Measurements from ENCODE around the gene PAGE2B. TPM values are rescaled to one million over a fixed set of nuclear protein-coding genes. Genes with fewer than 3 reads are reported as not detected.

The PAGE2B gene
- total and polyA plus RNA-seq, 4 experiments from 2014 or later: 1.0 TPM; not detected in 3

GRCh38 chrX:55072286-55072685, 2.5 kb upstream of the PAGE2B start:
- Histone ChIP-seq H3K27ac (ENCODE audit: low read depth, low read length) (no peak overlapping the region), H3K4me1 (ENCODE audit: insufficient read depth, low read length) (no peaks in the 10 kb centered on the region), H3K36me3 (ENCODE audit: insufficient read depth, low read length) (no peaks in the 10 kb centered on the region), H3K9me3 (ENCODE audit: control insufficient read depth in 1 of 2, low read length in 2 of 2) (no peaks in the 10 kb centered on the region), H3K4me3 (ENCODE audit: low read length in 2 of 2) (no peak overlapping the region), H3K27me3 (ENCODE audit: insufficient read depth, low read length) (no peaks in the 10 kb centered on the region)
- Mint-ChIP-seq H3K36me3 (no peaks in the 10 kb centered on the region), H3K27me3 (peaks cover 1 to 6% of the 10 kb centered on the region in 2 donors), H3K4me1 (no peaks in the 10 kb centered on the region), H3K27ac (no peak overlapping the region), H3K4me3 (peak overlapping the region in 1 of 8 donors; percentile 41), H3K9me3 (peaks cover 0 to 3% (median 0%) of the 10 kb centered on the region in 8 donors)
- CTCF ChIA-PET (ENCODE audit: partially characterized antibody): no interaction called here
- intact Hi-C loops (cut with micrococcal nuclease): no loop called here
- POLR2A ChIA-PET (ENCODE audit: partially characterized antibody): no interaction called here
- DNase-seq: no peak

GRCh38 chrX:55088795-55089489, 14.1 kb downstream of the PAGE2B start, which contains the start of gene PAGE2:
Gene PAGE2, plus strand, starts transcription at chrX:55089018. Its CDS starts 1,003 bp downstream, at chrX:55090021.
- Histone ChIP-seq H3K4me1 (ENCODE audit: insufficient read depth, low read length) (no peaks in the 10 kb centered on the region), H3K36me3 (ENCODE audit: insufficient read depth, low read length) (no peaks in the 10 kb centered on the region), H3K4me3 (ENCODE audit: low read length in 2 of 2) (no peak within 1 kb of the TSS), H3K27me3 (ENCODE audit: insufficient read depth, low read length) (no peaks in the 10 kb centered on the region), H3K9me3 (ENCODE audit: control insufficient read depth in 1 of 2, low read length in 2 of 2) (no peaks in the 10 kb centered on the region), H3K27ac (ENCODE audit: low read depth, low read length) (no peak within 1 kb of the TSS)
- no peak within 1 kb of the TSS for H3K4me3 Mint-ChIP-seq
- ChIA-PET CTCF (ENCODE audit: partially characterized antibody) (no interaction called here), POLR2A (ENCODE audit: partially characterized antibody) (no interaction called here)
- no peaks in the 10 kb centered on the region for H3K36me3 Mint-ChIP-seq
- H3K9me3 Mint-ChIP-seq: peaks cover 0 to 7% (median under 1%) of the 10 kb centered on the region in 8 donors
- H3K27me3 Mint-ChIP-seq: no peaks in the 10 kb centered on the region
- intact Hi-C loops (cut with micrococcal nuclease): no loop called here
- DNase-seq: no peak
- H3K27ac Mint-ChIP-seq: peak within 1 kb of the TSS in 1 of 7 donors; percentile 13
- no peaks in the 10 kb centered on the region for H3K4me1 Mint-ChIP-seq

- no peak for DNase-seq
- intact Hi-C loops (cut with micrococcal nuclease): no loop called here
- Mint-ChIP-seq H3K4me3 (no peak overlapping the region), H3K27ac (no peak overlapping the region), H3K27me3 (no peaks in the 10 kb centered on the region), H3K36me3 (no peaks in the 10 kb centered on the region), H3K4me1 (peaks cover 0 to 3% (median under 1%) of the 10 kb centered on the region in 4 donors), H3K9me3 (no peaks in the 10 kb centered on the region)
- Histone ChIP-seq H3K27ac (ENCODE audit: low read depth, low read length) (no peak overlapping the region), H3K4me1 (ENCODE audit: insufficient read depth, low read length) (no peaks in the 10 kb centered on the region), H3K27me3 (ENCODE audit: insufficient read depth, low read length) (no peaks in the 10 kb centered on the region), H3K9me3 (ENCODE audit: control insufficient read depth in 1 of 2, low read length in 2 of 2) (no peaks in the 10 kb centered on the region), H3K36me3 (ENCODE audit: insufficient read depth, low read length) (no peaks in the 10 kb centered on the region), H3K4me3 (ENCODE audit: low read length in 2 of 2) (no peak overlapping the region)
- ChIA-PET POLR2A (ENCODE audit: partially characterized antibody) (no interaction called here), CTCF (ENCODE audit: partially characterized antibody) (no interaction called here)
These were observed 23.9 kb downstream of the PAGE2B start for GRCh38 chrX:55098691-55099090.

GRCh38 chrX:55099162-55099561, 24.3 kb downstream of the PAGE2B start:
- POLR2A ChIA-PET (ENCODE audit: partially characterized antibody): no interaction called here
- CTCF ChIA-PET (ENCODE audit: partially characterized antibody): no interaction called here
- H3K4me1 Mint-ChIP-seq: peaks cover 0 to 3% (median under 1%) of the 10 kb centered on the region in 4 donors

GRCh38 chrX:55102754-55103153, 27.9 kb downstream of the PAGE2B start:
- no peaks in the 10 kb centered on the region for H3K36me3 Mint-ChIP-seq
- H3K4me3 Mint-ChIP-seq: no peak overlapping the region
- no peaks in the 10 kb centered on the region for H3K36me3 ChIP-seq (ENCODE audit: insufficient read depth, low read length)
- no peaks in the 10 kb centered on the region for H3K27me3 Mint-ChIP-seq
- H3K4me3 ChIP-seq (ENCODE audit: low read length in 2 of 2): no peak overlapping the region
- ChIA-PET CTCF (ENCODE audit: partially characterized antibody) (no interaction called here), POLR2A (ENCODE audit: partially characterized antibody) (no interaction called here)
- H3K9me3 Mint-ChIP-seq: peaks cover 0 to 4% (median 0%) of the 10 kb centered on the region in 8 donors
- no peak for DNase-seq
- peaks cover 0 to 9% (median 3%) of the 10 kb centered on the region in 4 donors for H3K4me1 Mint-ChIP-seq
- H3K27ac Mint-ChIP-seq: no peak overlapping the region
- H3K9me3 ChIP-seq (ENCODE audit: control insufficient read depth in 1 of 2, low read length in 2 of 2): no peaks in the 10 kb centered on the region
- no peaks in the 10 kb centered on the region for H3K4me1 ChIP-seq (ENCODE audit: insufficient read depth, low read length)
- H3K27me3 ChIP-seq (ENCODE audit: insufficient read depth, low read length): no peaks in the 10 kb centered on the region
- intact Hi-C loops (cut with micrococcal nuclease): no loop called here
- no peak overlapping the region for H3K27ac ChIP-seq (ENCODE audit: low read depth, low read length)

More at GRCh38 chrX:55099162-55099561, 24.3 kb downstream of the PAGE2B start:
- no peak for DNase-seq
- no peak overlapping the region for H3K27ac ChIP-seq (ENCODE audit: low read depth, low read length)
- H3K36me3 ChIP-seq (ENCODE audit: insufficient read depth, low read length): no peaks in the 10 kb centered on the region
- H3K9me3 ChIP-seq (ENCODE audit: control insufficient read depth in 1 of 2, low read length in 2 of 2): no peaks in the 10 kb centered on the region
- Mint-ChIP-seq H3K9me3 (no peaks in the 10 kb centered on the region), H3K27ac (no peak overlapping the region), H3K4me3 (no peak overlapping the region), H3K36me3 (no peaks in the 10 kb centered on the region), H3K27me3 (no peaks in the 10 kb centered on the region)
- no peaks in the 10 kb centered on the region for H3K27me3 ChIP-seq (ENCODE audit: insufficient read depth, low read length)
- H3K4me3 ChIP-seq (ENCODE audit: low read length in 2 of 2): no peak overlapping the region
- intact Hi-C loops (cut with micrococcal nuclease): no loop called here
- no peaks in the 10 kb centered on the region for H3K4me1 ChIP-seq (ENCODE audit: insufficient read depth, low read length)

GRCh38 chrX:55107262-55107661, 32.4 kb downstream of the PAGE2B start:
- H3K9me3 ChIP-seq (ENCODE audit: control insufficient read depth in 1 of 2, low read length in 2 of 2): no peaks in the 10 kb centered on the region
- Mint-ChIP-seq H3K27ac (no peak overlapping the region), H3K27me3 (no peaks in the 10 kb centered on the region), H3K4me1 (peaks cover 0 to 11% (median 5%) of the 10 kb centered on the region in 4 donors), H3K9me3 (peaks cover 0 to 4% (median 0%) of the 10 kb centered on the region in 8 donors), H3K36me3 (no peaks in the 10 kb centered on the region), H3K4me3 (no peak overlapping the region)
- no peak overlapping the region for H3K4me3 ChIP-seq (ENCODE audit: low read length in 2 of 2)
- H3K27me3 ChIP-seq (ENCODE audit: insufficient read depth, low read length): no peaks in the 10 kb centered on the region
- intact Hi-C loops (cut with micrococcal nuclease): no loop called here
- no peak for DNase-seq
- H3K4me1 ChIP-seq (ENCODE audit: insufficient read depth, low read length): no peaks in the 10 kb centered on the region
- CTCF ChIA-PET (ENCODE audit: partially characterized antibody): no interaction called here
- POLR2A ChIA-PET (ENCODE audit: partially characterized antibody): no interaction called here
- no peak overlapping the region for H3K27ac ChIP-seq (ENCODE audit: low read depth, low read length)
- no peaks in the 10 kb centered on the region for H3K36me3 ChIP-seq (ENCODE audit: insufficient read depth, low read length)

- ChIA-PET POLR2A (ENCODE audit: partially characterized antibody) (no interaction called here), CTCF (ENCODE audit: partially characterized antibody) (no interaction called here)
- H3K27me3 ChIP-seq (ENCODE audit: insufficient read depth, low read length): no peaks in the 10 kb centered on the region
- no peaks in the 10 kb centered on the region for H3K36me3 Mint-ChIP-seq
- peaks cover 0 to 9% (median 5%) of the 10 kb centered on the region in 4 donors for H3K4me1 Mint-ChIP-seq
- intact Hi-C loops (cut with micrococcal nuclease): no loop called here
- H3K36me3 ChIP-seq (ENCODE audit: insufficient read depth, low read length): no peaks in the 10 kb centered on the region
- peak overlapping the region in 1 of 7 donors; percentile 61 for H3K27ac Mint-ChIP-seq
- H3K27ac ChIP-seq (ENCODE audit: low read depth, low read length): no peak overlapping the region
- no peak overlapping the region for H3K4me3 ChIP-seq (ENCODE audit: low read length in 2 of 2)
- no peaks in the 10 kb centered on the region for H3K9me3 ChIP-seq (ENCODE audit: control insufficient read depth in 1 of 2, low read length in 2 of 2)
- no peaks in the 10 kb centered on the region for H3K4me1 ChIP-seq (ENCODE audit: insufficient read depth, low read length)
- no peak for DNase-seq
- peaks cover 0 to 4% (median 0%) of the 10 kb centered on the region in 8 donors for H3K9me3 Mint-ChIP-seq
- H3K4me3 Mint-ChIP-seq: no peak overlapping the region
- no peaks in the 10 kb centered on the region for H3K27me3 Mint-ChIP-seq
These were observed 33.1 kb downstream of the PAGE2B start for GRCh38 chrX:55107911-55108310.

All from CD4-positive, alpha-beta memory T cell (primary cell).